Common myeloid progenitor, CD34-positive (primary cell): Measurements from ENCODE around the gene PHACTR1.
"Not testable (repeated sequence)": the region's sequence is repeated elsewhere in the genome, so short reads cannot be mapped to it uniquely, and the experiment has no call there.

Experiments
- CTCF ChIA-PET: fragments of 350-600 bp; sonication (Branson Sonifier 250); formaldehyde crosslinking; loops from one replicate; lab custom pipeline; 2021; ENCODE audit warnings: antibody characterized with exemption; lab: Charles Lee
- POLR2A ChIA-PET: fragments of 350-600 bp; sonication (Branson Sonifier 250); formaldehyde crosslinking; loops from one replicate; lab custom pipeline; 2021; ENCODE audit warnings: antibody characterized with exemption; lab: Charles Lee
- DNase-seq, 3 donors: peaks; one replicate each; pipeline versions ENCODE4 v3.0.0 to v3.0.0-alpha.2; 2013
- H3K27ac ChIP-seq, 2 experiments: 1 replicate in 1 of 2; 2 replicates in 1 of 2; pipeline ENCODE4 v1.7.0; 2013; ENCODE audit warnings: inconsistent platforms in 2 of 2, low read length in 2 of 2, mild to moderate bottlenecking in 2 of 2, low read depth in 1 of 2, moderate library complexity in 1 of 2; ENCODE audit not compliant: severe bottlenecking in 2 of 2, insufficient read depth in 1 of 2, poor library complexity in 1 of 2
- H3K27me3 ChIP-seq, 5 experiments: replicated peaks in 2 of 5; 1 replicate in 3 of 5; 2 replicates in 2 of 5; pipeline versions ENCODE4 v1.6.1 to v1.7.0; 2013; ENCODE audit warnings: low read length in 4 of 5, mild to moderate bottlenecking in 2 of 5, moderate library complexity in 2 of 5, inconsistent platforms in 1 of 5; ENCODE audit not compliant: insufficient read depth in 5 of 5, control insufficient read depth in 4 of 5
- H3K36me3 ChIP-seq, 4 experiments: 1 replicate in 2 of 4; 2 replicates in 2 of 4; pipeline versions ENCODE4 v1.6.1 to v1.7.0; 2013; ENCODE audit warnings: low read length in 3 of 4, control low read depth in 1 of 4, mild to moderate bottlenecking in 1 of 4; ENCODE audit not compliant: control insufficient read depth in 4 of 4, insufficient read depth in 4 of 4
- H3K4me1 ChIP-seq, 4 experiments: 1 replicate in 3 of 4; 2 replicates in 1 of 4; pipeline versions ENCODE4 v1.6.1 to v1.7.1; 2013; ENCODE audit warnings: low read length in 3 of 4, mild to moderate bottlenecking in 3 of 4, control low read depth in 1 of 4, inconsistent platforms in 1 of 4, moderate library complexity in 1 of 4; ENCODE audit not compliant: control insufficient read depth in 4 of 4, insufficient read depth in 4 of 4; ENCODE audit errors: control extremely low read depth in 1 of 4
- H3K4me3 ChIP-seq, 7 experiments: 1 replicate in 4 of 7; 2 replicates in 3 of 7; pipeline versions ENCODE4 v1.5.1 to v1.7.0; 2013; ENCODE audit warnings: mild to moderate bottlenecking in 7 of 7, low read length in 6 of 7, moderate library complexity in 6 of 7, inconsistent platforms in 2 of 7, low read depth in 2 of 7, control low read depth in 1 of 7; ENCODE audit not compliant: insufficient read depth in 4 of 7, control insufficient read depth in 1 of 7; ENCODE audit errors: extremely low read depth in 1 of 7
- H3K9me3 ChIP-seq, 5 experiments: 1 replicate in 4 of 5; 2 replicates in 1 of 5; pipeline versions ENCODE4 v1.6.1 to v1.7.1; 2013; ENCODE audit warnings: low read length in 4 of 5, mild to moderate bottlenecking in 2 of 5, inconsistent platforms in 1 of 5, low read depth in 1 of 5, moderate library complexity in 1 of 5; ENCODE audit not compliant: control insufficient read depth in 4 of 5, insufficient read depth in 2 of 5; ENCODE audit errors: control extremely low read depth in 1 of 5
- WGBS: methylation state at CpG from one replicate; pipeline ENCODE4 v1.1.5; 2013; ENCODE audit not compliant: insufficient coverage; 5-methylcytosine and 5-hydroxymethylcytosine counted together

The PHACTR1 gene

GRCh38 chr6:13120483-13121482, 404.2 kb downstream of the PHACTR1 start:
- peak; percentile 68 to 86 (median 83) for DNase-seq
- Histone ChIP-seq H3K36me3 (peaks cover 0 to 10% (median 0%) of the 10 kb centered on the region in 4 experiments), H3K9me3 (no peaks in the 10 kb centered on the region), H3K4me1 (peaks cover 0 to 33% (median 23%) of the 10 kb centered on the region in 4 experiments), H3K27me3 (no peaks in the 10 kb centered on the region), H3K4me3 (no peak overlapping the region), H3K27ac (no peak overlapping the region)
- WGBS, result 58% methylated on average over 5 of the region's 9 CpGs
- ChIA-PET POLR2A (interaction anchor here (0.8 kb wide), 1 partner anchor 208 kb away, joined by 3 read pairs; no protein-coding TSS in a partner anchor), CTCF (interaction anchor here (0.5 to 8.7 kb wide), 27 partner anchors 11 to 228 kb away, joined by 3 to 94 read pairs (median 4); no protein-coding TSS in a partner anchor)

- no peak overlapping the region for H3K4me3 ChIP-seq
- no peaks in the 10 kb centered on the region for H3K27me3 ChIP-seq
- no peak overlapping the region for H3K27ac ChIP-seq
- ChIA-PET POLR2A (no interaction called here), CTCF (interaction anchor here (1.4 to 8.7 kb wide), 2 partner anchors 17 to 213 kb away, joined by 4 to 94 read pairs; no protein-coding TSS in a partner anchor)
- peaks cover 0 to 26% (median 15%) of the 10 kb centered on the region in 4 experiments for H3K4me1 ChIP-seq
- H3K36me3 ChIP-seq, result peaks cover 0 to 3% (median under 1%) of the 10 kb centered on the region in 4 experiments
- no peak for DNase-seq
- H3K9me3 ChIP-seq, result peaks cover 0 to 6% (median 0%) of the 10 kb centered on the region in 5 experiments
- WGBS, result 100% methylated on average over 2 of the region's 2 CpGs
These were observed 407.6 kb downstream of the PHACTR1 start for GRCh38 chr6:13124131-13124530.

GRCh38 chr6:13125841-13126240, 409.3 kb downstream of the PHACTR1 start:
- ChIA-PET CTCF (interaction anchor here (1.6 kb wide), 1 partner anchor 214 kb away, joined by 6 read pairs; no protein-coding TSS in a partner anchor), POLR2A (interaction anchor here (0.7 kb wide), 1 partner anchor 244 kb away, joined by 3 read pairs; no protein-coding TSS in a partner anchor)
- H3K4me1 ChIP-seq, result peaks cover 0 to 14% (median 8%) of the 10 kb centered on the region in 4 experiments
- DNase-seq, result no peak
- H3K36me3 ChIP-seq, result peaks cover 0 to 3% (median 0%) of the 10 kb centered on the region in 4 experiments
- no peak overlapping the region for H3K4me3 ChIP-seq
- WGBS, result no CpG with 5 or more reads among the region's 3 CpGs
- H3K9me3 ChIP-seq, result peaks cover 0 to 6% (median 0%) of the 10 kb centered on the region in 5 experiments
- no peak overlapping the region for H3K27ac ChIP-seq
- H3K27me3 ChIP-seq, result no peaks in the 10 kb centered on the region

DNA sequence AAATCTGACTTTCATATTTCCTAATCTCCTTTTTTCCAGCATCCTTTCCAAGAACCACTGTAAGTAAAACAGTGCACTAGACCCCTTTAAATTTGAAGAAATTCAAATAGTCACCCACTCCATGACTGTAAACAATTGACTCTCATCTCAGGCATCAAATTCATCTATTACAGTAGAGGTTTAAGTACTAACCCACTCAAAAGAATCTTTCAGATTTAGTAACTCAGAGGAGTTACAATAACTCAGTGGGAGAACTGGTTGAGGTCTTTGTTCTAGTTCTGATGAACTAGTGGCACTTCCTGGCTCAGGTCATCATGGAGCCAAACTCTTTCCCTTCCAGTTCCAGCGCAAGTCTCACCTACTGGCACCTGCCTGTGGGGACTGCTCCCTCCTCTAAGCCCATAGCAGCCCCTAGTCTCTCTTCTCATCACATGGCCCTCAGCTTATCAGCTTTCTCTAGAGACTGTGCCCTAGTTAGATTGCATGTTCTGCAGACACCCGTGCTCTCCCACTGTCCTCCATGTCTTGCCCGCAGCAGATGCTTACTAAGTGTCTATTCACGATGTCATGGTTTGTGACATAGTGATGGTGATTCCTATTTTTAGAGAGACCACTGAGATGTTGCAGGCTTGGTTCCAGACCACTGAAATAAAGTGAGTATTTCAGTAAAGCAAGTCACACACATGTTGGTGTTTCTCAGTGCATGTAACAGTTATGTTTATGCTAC, 415.5 kb downstream of the PHACTR1 start:
- WGBS, result 94% methylated on average over 4 of the region's 4 CpGs
- POLR2A ChIA-PET, result interaction anchor here (0.7 kb wide), 1 partner anchor 183 kb away, joined by 3 read pairs; no protein-coding TSS in a partner anchor

DNA sequence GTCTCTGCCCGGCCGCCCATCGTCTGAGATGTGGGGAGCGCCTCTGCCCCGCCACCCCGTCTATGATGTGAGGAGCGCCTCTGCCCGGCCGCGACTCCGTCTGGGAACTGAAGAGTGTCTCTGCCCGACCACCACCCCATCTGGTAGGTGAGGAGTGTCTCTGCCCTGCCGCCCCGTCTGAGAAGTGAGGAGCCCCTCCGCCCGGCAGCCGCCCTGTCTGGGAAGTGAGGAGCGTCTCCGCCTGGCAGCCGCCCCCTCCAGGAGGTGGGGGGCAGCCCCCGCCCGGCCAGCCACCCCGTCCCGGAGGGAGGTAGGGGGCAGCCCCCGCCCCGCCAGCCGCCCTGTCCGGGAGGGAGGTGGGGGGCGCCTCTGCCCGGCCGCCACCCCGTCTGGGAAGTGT, 417.3 kb downstream of the PHACTR1 start:
- H3K27me3 ChIP-seq, H3K4me3 ChIP-seq, CTCF ChIA-PET, POLR2A ChIA-PET, H3K36me3 ChIP-seq, H3K4me1 ChIP-seq, H3K9me3 ChIP-seq, H3K27ac ChIP-seq, DNase-seq: not testable (repeated sequence)
- 97% methylated on average over 18 of the region's 32 CpGs for WGBS

More for the DNA sequence above, 415.5 kb downstream of the PHACTR1 start:
- no peak overlapping the region for H3K27ac ChIP-seq
- peaks cover 0 to 3% (median 0%) of the 10 kb centered on the region in 4 experiments for H3K36me3 ChIP-seq
- no peak overlapping the region for H3K4me3 ChIP-seq
- CTCF ChIA-PET, result interaction anchor here (0.8 to 1.7 kb wide), 3 partner anchors 9 to 30 kb away, joined by 3 to 6 read pairs (median 4); no protein-coding TSS in a partner anchor
- peaks cover 0 to 6% (median 0%) of the 10 kb centered on the region in 5 experiments for H3K9me3 ChIP-seq
- no peaks in the 10 kb centered on the region for H3K27me3 ChIP-seq
- H3K4me1 ChIP-seq, result no peaks in the 10 kb centered on the region
- no peak for DNase-seq

GRCh38 chr6:13135152-13135551, 418.6 kb downstream of the PHACTR1 start:
- DNase-seq, result no peak
- ChIA-PET CTCF (no interaction called here), POLR2A (no interaction called here)
- H3K36me3 ChIP-seq, result no peaks in the 10 kb centered on the region
- H3K27ac ChIP-seq, result no peak overlapping the region
- H3K27me3 ChIP-seq, result no peaks in the 10 kb centered on the region
- H3K4me3 ChIP-seq, result no peak overlapping the region
- 97% methylated on average over 9 of the region's 10 CpGs for WGBS
- no peaks in the 10 kb centered on the region for H3K9me3 ChIP-seq
- peaks cover 3 to 19% (median 8%) of the 10 kb centered on the region in 4 experiments for H3K4me1 ChIP-seq
